Measurements from ENCODE around the gene CD96.
"Not testable (repeated sequence)": the region's sequence is repeated elsewhere in the genome, so short reads cannot be mapped to it uniquely, and the experiment has no call there.

CD96 gene

GRCh38 chr3:111617912-111618601, 76.1 kb downstream of the CD96 start:
- no peak overlapping the region for H3K4me3 Mint-ChIP-seq
- no peaks in the 10 kb centered on the region for H3K27me3 Mint-ChIP-seq (ENCODE audit: low read depth)
- no peak for TF ChIP-seq CTCF (IDR thresholded peaks at IDR 0.05; ENCODE audit: unreplicated experiment in 3 of 3)

GRCh38 chr3:111618945-111619344, 76.9 kb downstream of the CD96 start:
- Mint-ChIP-seq H3K27ac (no peak overlapping the region), H3K4me3 (no peak overlapping the region), H3K27me3 (ENCODE audit: low read depth) (no peaks in the 10 kb centered on the region), H3K9me3 (no peaks in the 10 kb centered on the region), H3K4me1 (no peaks in the 10 kb centered on the region), H3K36me3 (ENCODE audit: low read depth) (no peaks in the 10 kb centered on the region)
- TF ChIP-seq CTCF (IDR thresholded peaks at IDR 0.05; ENCODE audit: unreplicated experiment in 3 of 3) = no peak

More at GRCh38 chr3:111617912-111618601, 76.1 kb downstream of the CD96 start:
- no peak overlapping the region for H3K27ac Mint-ChIP-seq
- H3K4me1 Mint-ChIP-seq = no peaks in the 10 kb centered on the region
- H3K36me3 Mint-ChIP-seq (ENCODE audit: low read depth) = no peaks in the 10 kb centered on the region
- no peaks in the 10 kb centered on the region for H3K9me3 Mint-ChIP-seq

GRCh38 chr3:111619833-111620232, 77.8 kb downstream of the CD96 start:
- no peaks in the 10 kb centered on the region for H3K27me3 Mint-ChIP-seq (ENCODE audit: low read depth)
- no peak for TF ChIP-seq CTCF (IDR thresholded peaks at IDR 0.05; ENCODE audit: unreplicated experiment in 3 of 3)
- no peaks in the 10 kb centered on the region for H3K9me3 Mint-ChIP-seq
- no peak overlapping the region for H3K27ac Mint-ChIP-seq
- H3K4me1 Mint-ChIP-seq = no peaks in the 10 kb centered on the region
- no peaks in the 10 kb centered on the region for H3K36me3 Mint-ChIP-seq (ENCODE audit: low read depth)
- H3K4me3 Mint-ChIP-seq = no peak overlapping the region

- H3K27me3 Mint-ChIP-seq (ENCODE audit: low read depth) = no peaks in the 10 kb centered on the region
- H3K27ac Mint-ChIP-seq = no peak overlapping the region
- no peaks in the 10 kb centered on the region for H3K9me3 Mint-ChIP-seq
- TF ChIP-seq CTCF (IDR thresholded peaks at IDR 0.05; ENCODE audit: unreplicated experiment in 3 of 3) = no peak
- no peaks in the 10 kb centered on the region for H3K36me3 Mint-ChIP-seq (ENCODE audit: low read depth)
- no peaks in the 10 kb centered on the region for H3K4me1 Mint-ChIP-seq
- no peak overlapping the region for H3K4me3 Mint-ChIP-seq
Observed at GRCh38 chr3:111621535-111621934, 79.5 kb downstream of the CD96 start.

GRCh38 chr3:111627092-111627491, 85.1 kb downstream of the CD96 start:
- H3K36me3 Mint-ChIP-seq (ENCODE audit: low read depth) = no peaks in the 10 kb centered on the region
- H3K4me1 Mint-ChIP-seq = no peaks in the 10 kb centered on the region
- no peak for TF ChIP-seq CTCF (IDR thresholded peaks at IDR 0.05; ENCODE audit: unreplicated experiment in 3 of 3)
- H3K27ac Mint-ChIP-seq = no peak overlapping the region
- H3K4me3 Mint-ChIP-seq = no peak overlapping the region
- peaks cover 38% of the 10 kb centered on the region for H3K9me3 Mint-ChIP-seq
- no peaks in the 10 kb centered on the region for H3K27me3 Mint-ChIP-seq (ENCODE audit: low read depth)

- not testable (repeated sequence) for H3K4me3 Mint-ChIP-seq; H3K36me3 Mint-ChIP-seq (ENCODE audit: low read depth); H3K27me3 Mint-ChIP-seq (ENCODE audit: low read depth); H3K27ac Mint-ChIP-seq; H3K4me1 Mint-ChIP-seq
- peaks cover 43% of the 10 kb centered on the region for H3K9me3 Mint-ChIP-seq
Observed at GRCh38 chr3:111629018-111629417, 87.0 kb downstream of the CD96 start.

- H3K27me3 Mint-ChIP-seq (ENCODE audit: low read depth); H3K36me3 Mint-ChIP-seq (ENCODE audit: low read depth); H3K4me3 Mint-ChIP-seq; H3K4me1 Mint-ChIP-seq; H3K27ac Mint-ChIP-seq: not testable (repeated sequence)
- H3K9me3 Mint-ChIP-seq = peaks cover 43% of the 10 kb centered on the region
Observed at GRCh38 chr3:111630638-111631037, 88.6 kb downstream of the CD96 start.

Measured in nephron (organoid).